Body of pancreas (tissue), 4 donors: ENCODE results near the gene SEC22A. TPM values are rescaled to one million over a fixed set of nuclear protein-coding genes. Genes with fewer than 3 reads are reported as not detected.
"Not testable (repeated sequence)": the region's sequence is repeated elsewhere in the genome, so short reads cannot be mapped to it uniquely, and the experiment has no call there.

Experiments
- ATAC-seq: fragments of 150-250 bp; one replicate; pipeline ENCODE4 v1.9.1; 2016
- DNase-seq, 4 donors: peaks; one replicate each; pipeline ENCODE4 v3.0.0-alpha.2; 2019
- H3K27ac ChIP-seq, 4 donors: fragments of 200-600 bp; sonication (generic); 1 replicate in 3 of 4; 2 replicates in 1 of 4; pipeline versions ENCODE4 v1.5.1 to v1.6.1; 2016 to 2019; ENCODE audit warnings: mild to moderate bottlenecking in 1 of 4, mixed read lengths in 1 of 4, moderate library complexity in 1 of 4
- H3K27me3 ChIP-seq, 2 donors: fragments of 200-600 bp; sonication (generic); one replicate each; pipeline ENCODE4 v1.6.0; 2016; ENCODE audit warnings: mild to moderate bottlenecking in 1 of 2
- H3K36me3 ChIP-seq, 2 donors: fragments of 200-600 bp; sonication (generic); replicated peaks in 1 of 2; 2 replicates each; pipeline ENCODE4 v1.5.1; 2016; ENCODE audit warnings: low read depth in 2 of 2; ENCODE audit not compliant: insufficient read depth in 1 of 2
- H3K4me1 ChIP-seq: fragments of 200-600 bp; sonication (generic); one replicate; pipeline ENCODE4 v1.6.0; 2016
- H3K4me3 ChIP-seq, 2 donors: fragments of 200-600 bp; sonication (generic); 1 replicate in 1 of 2; 2 replicates in 1 of 2; pipeline ENCODE4 v1.5.1; 2016 to 2019
- H3K9me3 ChIP-seq, 3 donors: fragments of 200-600 bp; sonication (generic); 1 replicate in 2 of 3; 2 replicates in 1 of 3; pipeline ENCODE4 v1.5.1; 2016
- CTCF ChIP-seq, 7 experiments: fragments of 450-650 bp in 4 of 7; fragments of 200-600 bp in 3 of 7; sonication (generic) in 3 of 7; IDR thresholded peaks; one replicate each; pipeline ENCODE4 v1.5.1; 2016 to 2019; ENCODE audit warnings: antibody characterized with exemption in 7 of 7
- POLR2A ChIP-seq, 3 donors: fragments of 450-650 bp; IDR thresholded peaks; one replicate each; pipeline ENCODE4 v1.6.1; 2016; ENCODE audit warnings: antibody characterized with exemption in 3 of 3, mild to moderate bottlenecking in 2 of 3
- WGBS, 2 donors: methylation state at CpG; one replicate each; pipeline ENCODE4 v1.1.5; 2017; 5-methylcytosine and 5-hydroxymethylcytosine counted together
- intact Hi-C: fragments of 100-400 bp; cut with DNase I; formaldehyde crosslinking; loops from one replicate; pipeline ENCODE4 v1.15.1; 2023
- total RNA-seq, 2 donors: library from RNA; depleted of rRNA; stranded (reverse); fragments of >200 nt; gene quantifications; one replicate each; pipeline ENCODE4 v1.1.0, GENCODE V29; 2016

SEC22A gene
- total RNA-seq, 2 donors from 2014 or later, result 16.5 to 18.4 TPM

- H3K4me3 ChIP-seq, result no peak overlapping the region
- no peaks in the 10 kb centered on the region for H3K4me1 ChIP-seq
- intact Hi-C loops, result no loop called here
- DNase-seq (peak in 3 of 4 donors; percentile 8 to 25 (median 18)), ATAC-seq (no peak)
- no peaks in the 10 kb centered on the region for H3K36me3 ChIP-seq
- H3K27ac ChIP-seq, result no peak overlapping the region
- H3K27me3 ChIP-seq, result no peaks in the 10 kb centered on the region
- 34 to 54% methylated on average over 10 of the region's 10 CpGs for WGBS, 2 donors
- H3K9me3 ChIP-seq, result no peaks in the 10 kb centered on the region
- TF ChIP-seq POLR2A (IDR thresholded peaks at IDR 0.05), result no peak
- peak; percentile 7 to 27 (median 17) for TF ChIP-seq CTCF (IDR thresholded peaks at IDR 0.05)
Observed at GRCh38 chr3:123194552-123194951, 7.2 kb upstream of the SEC22A start.

GRCh38 chr3:123198372-123198771, 3.4 kb upstream of the SEC22A start:
- H3K4me1 ChIP-seq, result peaks cover 18% of the 10 kb centered on the region
- no peak overlapping the region for H3K4me3 ChIP-seq
- H3K27ac ChIP-seq, result no peak overlapping the region
- 91 to 96% methylated on average over 1 of the region's 1 CpG for WGBS, 2 donors
- no peaks in the 10 kb centered on the region for H3K27me3 ChIP-seq
- ATAC-seq (no peak), DNase-seq (no peak)
- TF ChIP-seq POLR2A (IDR thresholded peaks at IDR 0.05) (no peak), CTCF (IDR thresholded peaks at IDR 0.05) (no peak)
- intact Hi-C loops, result no loop called here
- H3K36me3 ChIP-seq, result no peaks in the 10 kb centered on the region
- H3K9me3 ChIP-seq, result no peaks in the 10 kb centered on the region

DNA sequence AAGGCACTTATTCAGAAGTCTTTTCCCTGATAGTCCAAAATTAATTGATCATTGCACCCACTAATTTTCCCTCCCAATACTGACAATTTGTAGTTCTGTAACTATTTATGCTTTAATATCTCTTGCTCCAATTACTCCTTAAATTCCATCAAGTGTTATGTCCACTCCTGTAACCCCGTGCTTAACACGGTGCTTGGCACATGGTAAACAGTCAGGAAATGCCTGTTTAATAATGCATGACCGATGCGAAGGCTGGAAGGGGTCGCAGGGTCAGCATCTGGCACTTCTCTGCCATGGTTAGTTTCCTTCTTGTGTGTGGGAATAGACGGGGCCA, 553 bp upstream of the SEC22A start:
- 1 to 3% methylated on average over 6 of the region's 6 CpGs for WGBS, 2 donors
- H3K4me3 ChIP-seq, result peak overlapping the region in 1 of 2 donors; percentile 93
- peak overlapping the region; percentile 84 to 94 (median 92) for H3K27ac ChIP-seq
- H3K36me3 ChIP-seq, result no peaks in the 10 kb centered on the region
- H3K27me3 ChIP-seq, result no peaks in the 10 kb centered on the region
- TF ChIP-seq POLR2A (IDR thresholded peaks at IDR 0.05), result no peak
- no peak for TF ChIP-seq CTCF (IDR thresholded peaks at IDR 0.05)
- ATAC-seq (peak; percentile 2), DNase-seq (no peak)
- peaks cover 22% of the 10 kb centered on the region for H3K4me1 ChIP-seq
- intact Hi-C loops, result no loop called here
- no peaks in the 10 kb centered on the region for H3K9me3 ChIP-seq

GRCh38 chr3:123202451-123202850, 708 bp downstream of the SEC22A start:
- peak overlapping the region; percentile 84 to 94 (median 92) for H3K27ac ChIP-seq
- peaks cover 22% of the 10 kb centered on the region for H3K4me1 ChIP-seq
- ATAC-seq (no peak), DNase-seq (peak in 1 of 4 donors; percentile 12)
- peak overlapping the region; percentile 93 to 99 for H3K4me3 ChIP-seq
- no peaks in the 10 kb centered on the region for H3K27me3 ChIP-seq
- no peaks in the 10 kb centered on the region for H3K9me3 ChIP-seq
- TF ChIP-seq POLR2A (IDR thresholded peaks at IDR 0.05) (no peak), CTCF (IDR thresholded peaks at IDR 0.05) (no peak)
- intact Hi-C loops, result no loop called here
- H3K36me3 ChIP-seq, result no peaks in the 10 kb centered on the region
- whole genome bisulfite sequencing, 2 donors, result 1 to 4% methylated on average over 6 to 7 of the region's 7 CpGs

GRCh38 chr3:123218990-123219389, 17.2 kb downstream of the SEC22A start:
- WGBS, 2 donors, result 79 to 87% methylated on average over 1 of the region's 1 CpG
- no peak for DNase-seq
- Histone ChIP-seq H3K36me3 (no peaks in the 10 kb centered on the region), H3K4me3 (no peak overlapping the region), H3K27ac (no peak overlapping the region), H3K27me3 (no peaks in the 10 kb centered on the region), H3K9me3 (no peaks in the 10 kb centered on the region), H3K4me1 (peaks cover 4% of the 10 kb centered on the region)
- intact Hi-C loops, result no loop called here
- TF ChIP-seq CTCF (IDR thresholded peaks at IDR 0.05), result no peak
- no peak for TF ChIP-seq POLR2A (IDR thresholded peaks at IDR 0.05)
- ATAC-seq, result no peak

DNA sequence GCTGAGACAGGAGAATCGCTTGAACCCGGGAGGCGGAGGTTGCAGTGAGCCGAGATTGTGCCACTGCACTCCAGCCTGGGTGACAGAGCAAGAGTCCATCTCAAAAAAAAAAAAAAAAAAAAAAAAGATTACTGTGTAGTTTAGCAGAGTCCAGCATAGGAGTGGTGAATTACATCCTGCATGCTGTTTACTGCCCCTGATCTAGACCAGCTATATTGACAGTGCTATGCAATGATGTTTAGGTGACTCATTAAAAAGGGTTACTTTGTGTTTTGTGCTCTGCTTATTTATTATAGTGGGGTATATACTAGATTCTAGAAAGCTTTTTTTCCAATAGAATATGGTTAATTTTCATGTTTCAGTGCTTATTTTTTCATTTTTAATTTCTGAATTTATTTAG, 19.6 kb downstream of the SEC22A start:
- H3K36me3 ChIP-seq, H3K27ac ChIP-seq, H3K4me3 ChIP-seq, DNase-seq, intact Hi-C loops, H3K9me3 ChIP-seq, ATAC-seq, H3K27me3 ChIP-seq, H3K4me1 ChIP-seq: not testable (repeated sequence)
- WGBS, 2 donors, result 100% methylated on average over 1 to 4 of the region's 4 CpGs
